Stimulated activated CD4-positive, alpha-beta T cell treated with anti-CD3 and anti-CD28 coated beads, Interleukin-1b, Interleukin-23, amount 100 ng/mL, for 1 hour (primary cell): ENCODE measurements around the gene AQP9.

Experiments
- DNase-seq, 2 donors: peaks; one replicate each; pipeline ENCODE4 v3.0.0-alpha.2; 2020; ENCODE audit warnings: low read depth in 2 of 2

AQP9 gene

DNA sequence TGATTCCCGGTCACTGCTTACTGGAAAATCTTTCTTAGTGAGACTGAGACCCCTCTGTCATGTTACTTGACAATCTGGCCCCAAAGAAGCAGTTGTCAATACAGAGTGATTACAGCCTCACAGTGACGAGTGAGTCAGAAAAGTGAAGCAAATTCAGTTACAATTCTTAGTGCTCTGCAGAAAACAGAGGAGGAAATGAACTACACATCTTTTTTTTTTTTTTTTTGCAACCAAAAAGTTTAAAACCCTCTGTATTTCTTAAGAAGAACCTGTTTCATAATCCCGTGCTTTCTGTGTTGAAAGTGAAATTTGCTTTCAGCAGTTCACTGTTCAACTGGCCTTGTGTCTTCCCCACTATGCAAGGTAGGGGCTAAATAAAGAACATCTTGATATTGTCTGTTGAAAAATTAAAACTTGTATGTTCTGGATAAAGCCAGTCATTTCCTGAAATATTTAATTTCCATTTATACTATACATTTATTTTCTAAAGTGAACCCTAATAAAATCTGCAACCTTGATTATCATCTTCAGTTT, 1.9 kb downstream of the AQP9 start:
- DNase-seq, result no peak

DNA sequence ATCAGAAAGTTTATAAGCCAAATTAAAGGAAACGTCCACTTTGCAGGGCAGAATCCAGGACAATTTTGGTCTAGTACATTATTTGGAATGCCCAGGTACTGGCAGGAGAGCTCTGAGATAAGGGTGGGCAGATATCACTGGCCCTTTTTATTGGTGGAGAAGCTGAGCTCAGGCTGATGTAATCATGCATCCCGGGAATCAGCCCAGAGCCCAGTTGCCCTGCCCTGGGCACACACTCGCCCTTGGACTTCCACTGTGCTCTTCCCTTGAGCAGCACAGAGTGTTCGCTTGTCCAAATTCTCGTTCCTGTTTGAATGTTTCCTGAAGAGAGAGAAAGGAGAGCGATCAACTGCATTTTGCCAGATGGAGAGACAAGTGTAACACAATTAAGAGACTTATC, 3.7 kb downstream of the AQP9 start:
- no peak for DNase-seq

DNA sequence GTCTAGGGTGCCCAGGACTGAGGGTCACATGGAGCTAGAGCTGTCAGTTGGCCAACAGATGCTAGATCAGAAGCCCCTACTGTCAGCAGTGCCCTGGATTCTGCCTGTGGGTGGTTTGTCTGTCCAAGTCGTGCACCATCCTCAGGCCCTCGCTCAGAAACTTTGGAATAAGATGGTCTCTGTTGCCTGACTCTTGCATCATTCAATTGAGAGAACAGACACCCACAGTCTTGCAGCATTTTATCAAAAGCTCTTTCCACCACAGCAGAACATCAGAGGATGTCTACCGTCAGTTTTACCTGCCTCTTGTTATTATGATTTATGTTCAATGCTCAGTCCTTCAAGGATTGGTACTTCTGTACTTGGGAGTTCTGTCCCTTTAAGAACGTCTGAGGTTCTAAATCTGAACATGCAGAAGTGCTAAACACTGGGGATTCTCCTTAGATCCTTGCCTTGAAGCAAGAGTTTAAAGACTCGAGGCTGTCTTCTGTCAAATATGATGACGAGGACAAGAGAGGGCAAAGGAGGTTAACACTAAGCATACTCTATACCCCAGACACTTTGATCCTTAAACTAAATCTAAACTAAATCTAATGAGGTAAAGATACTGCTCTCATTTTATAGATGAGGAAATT, 4.8 kb downstream of the AQP9 start:
- no peak for DNase-seq

DNA sequence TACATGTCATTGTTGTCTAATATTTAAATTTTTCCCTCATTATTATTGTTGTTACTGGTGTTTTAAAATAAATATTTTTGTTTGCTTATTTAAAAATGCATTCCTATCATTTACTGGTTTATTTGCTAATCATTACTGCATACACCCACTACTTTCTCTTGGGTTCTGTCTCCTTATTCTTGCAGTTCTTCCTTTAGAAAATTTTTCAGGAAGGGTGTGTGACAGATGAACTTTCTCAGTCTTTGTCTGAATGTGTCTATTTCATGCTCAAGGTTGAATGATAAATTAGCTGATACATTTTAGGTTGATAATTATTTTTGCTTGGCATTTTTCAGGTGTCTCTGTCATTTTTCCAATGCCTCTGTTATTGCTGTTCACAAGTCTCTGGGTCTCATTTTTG, 7.4 kb downstream of the AQP9 start:
- DNase-seq, result no peak

DNA sequence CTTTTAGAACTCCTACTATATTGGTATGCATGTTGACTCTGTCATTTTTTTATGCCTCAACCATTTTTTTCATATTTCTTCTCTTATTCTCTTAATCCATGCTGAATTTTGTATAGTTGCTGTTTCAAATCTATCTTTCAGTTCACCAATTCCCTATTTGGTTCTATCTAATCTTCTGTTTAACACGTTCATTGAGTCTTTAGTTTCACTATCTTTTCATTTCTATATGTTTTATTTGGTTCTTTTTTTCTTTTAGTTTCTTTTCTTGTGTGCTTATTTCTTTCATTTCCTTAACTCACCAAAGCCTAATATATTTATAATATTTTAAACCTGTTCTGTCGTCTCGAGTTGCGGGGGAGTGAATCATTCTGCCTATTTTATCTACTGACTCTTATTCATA, 8.0 kb downstream of the AQP9 start:
- no peak for DNase-seq

DNA sequence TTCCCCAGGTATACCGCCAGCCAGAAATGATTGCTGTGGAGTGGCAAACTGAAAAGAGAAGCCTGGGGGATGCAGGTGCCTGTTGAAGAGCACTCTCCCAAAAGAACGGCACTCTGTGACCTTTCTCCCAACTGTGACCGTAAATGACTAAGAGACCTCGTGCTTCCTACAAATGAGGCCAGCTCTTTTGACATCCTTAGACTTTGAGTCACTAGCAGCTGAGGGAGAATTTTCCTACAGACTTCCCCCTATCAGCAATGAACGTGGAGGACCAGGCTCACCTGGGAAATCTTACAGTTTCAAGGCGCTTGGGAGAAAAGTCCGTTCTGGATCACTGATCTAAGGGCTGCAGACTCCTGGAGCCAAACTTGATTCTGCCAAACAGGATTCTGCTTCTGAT, 8.6 kb downstream of the AQP9 start:
- DNase-seq, result no peak

DNA sequence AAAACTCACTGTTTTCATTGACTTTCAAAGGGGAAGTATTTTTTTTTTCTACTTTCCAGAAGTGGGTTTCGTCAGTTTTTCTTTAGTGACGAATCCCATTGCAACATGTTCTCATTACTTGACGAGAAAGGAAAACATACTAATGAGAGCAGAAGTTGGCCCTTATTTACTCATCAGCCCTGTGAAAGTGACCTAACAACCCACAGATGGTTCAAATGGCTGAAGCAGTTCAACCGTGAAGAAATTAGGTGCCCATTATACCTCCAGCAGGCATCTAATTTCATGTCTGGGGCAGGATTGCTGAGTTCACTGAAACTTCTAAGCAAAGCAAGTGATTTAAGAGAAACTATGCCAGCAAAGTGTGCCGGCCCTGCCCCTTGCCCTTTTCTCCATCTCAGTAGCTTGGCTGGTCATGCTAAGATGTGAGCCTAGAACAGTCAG, 9.0 kb downstream of the AQP9 start:
- no peak for DNase-seq

DNA sequence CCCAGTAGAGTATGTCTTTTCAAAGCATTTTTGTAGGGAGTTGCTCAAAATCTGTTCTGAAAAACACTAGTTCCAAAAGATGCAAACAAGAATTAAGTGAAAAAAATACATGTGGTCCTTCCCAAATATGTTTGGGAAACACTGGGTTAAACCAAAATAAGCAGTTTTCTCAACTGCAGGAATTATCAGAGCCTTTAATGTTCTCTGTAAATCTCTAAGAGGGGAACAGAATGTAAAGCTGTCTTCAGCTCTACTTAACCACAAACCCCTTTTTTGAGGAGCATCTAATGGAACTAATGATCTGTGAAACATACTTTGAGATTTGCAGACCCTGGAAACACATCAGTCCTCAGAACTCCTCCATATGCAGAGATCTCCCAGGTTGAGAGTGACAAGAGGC, 9.9 kb downstream of the AQP9 start:
- DNase-seq, result no peak

DNA sequence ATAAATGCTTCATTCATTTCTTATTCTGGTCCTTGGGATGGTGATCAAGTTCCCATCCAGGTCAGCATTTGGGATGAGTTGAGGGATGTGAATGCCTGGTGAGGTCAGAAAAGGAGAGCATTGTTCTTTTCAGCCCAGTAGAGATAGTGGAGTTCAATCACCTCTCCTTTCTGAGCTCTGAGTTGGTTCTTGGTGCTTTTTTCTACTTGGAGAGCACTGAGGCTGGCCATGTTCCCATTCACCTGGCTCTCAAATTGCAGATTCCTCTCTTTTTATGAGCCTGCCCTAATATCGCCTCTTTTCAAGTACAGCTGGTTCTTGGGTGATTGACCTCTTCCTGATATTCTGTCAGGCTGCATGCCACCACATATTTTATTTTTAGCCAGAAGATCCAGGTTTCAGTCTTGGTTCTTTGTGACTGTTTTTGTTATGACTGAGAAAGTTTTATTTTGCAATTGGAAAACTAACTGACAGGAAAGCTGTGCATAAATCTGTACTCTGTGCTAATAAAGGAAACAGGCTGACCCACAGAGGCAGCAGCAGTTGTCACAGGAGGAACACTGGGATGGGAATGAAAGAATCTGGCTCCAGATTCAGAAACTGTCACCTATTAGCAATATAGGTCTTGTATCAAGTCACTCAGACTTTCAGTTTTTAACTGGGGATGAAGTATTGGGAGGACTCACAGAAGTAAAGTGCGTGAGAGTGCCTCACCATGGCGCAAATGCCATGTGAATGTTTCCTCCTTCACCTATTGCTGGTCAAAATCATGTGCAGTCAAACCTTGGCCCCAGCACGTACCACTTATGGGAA, 10.7 kb downstream of the AQP9 start:
- no peak for DNase-seq

DNA sequence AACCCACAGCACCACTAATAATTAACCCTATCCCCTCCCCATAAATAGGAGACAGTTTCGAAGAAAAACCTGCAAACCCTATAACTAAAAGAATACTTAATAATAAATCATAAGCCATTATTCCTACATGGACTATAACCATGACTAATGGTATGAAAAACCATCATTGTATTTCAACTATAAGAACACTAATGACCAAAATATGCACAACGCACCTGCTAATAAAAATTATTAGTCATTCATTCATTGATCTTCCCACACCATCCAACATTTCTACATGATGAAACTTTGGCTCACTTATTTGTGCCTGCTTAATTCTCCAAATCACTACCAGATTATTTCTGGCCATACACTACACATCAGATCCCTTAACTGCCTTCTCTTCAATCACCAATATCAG, 16.6 kb downstream of the AQP9 start:
- DNase-seq, result no peak

DNA sequence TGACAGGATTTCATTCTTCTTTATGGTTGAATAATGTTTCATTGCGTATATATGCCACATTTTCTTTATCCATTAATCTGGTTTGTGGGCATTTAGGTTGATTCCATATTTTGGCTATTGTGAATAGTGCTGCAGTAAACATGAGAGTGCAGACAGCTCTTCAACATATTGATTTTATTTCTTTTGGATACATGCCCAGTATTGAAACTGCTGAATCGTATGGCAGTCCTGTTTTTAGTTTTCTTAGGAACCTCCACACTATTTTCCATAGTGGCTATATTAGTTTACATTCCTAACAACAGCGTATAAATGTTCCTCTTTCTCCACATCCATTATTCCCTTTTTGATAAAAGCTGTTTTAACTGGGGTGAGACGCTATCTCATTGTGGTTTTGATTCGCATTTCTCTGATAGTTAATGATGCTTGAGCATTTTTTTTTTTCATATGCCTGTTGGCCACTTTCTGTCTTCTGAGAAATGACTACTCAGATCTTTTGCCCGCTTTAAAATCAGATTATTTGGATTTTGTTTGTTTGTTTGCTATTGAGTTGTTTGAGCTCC, 21.7 kb downstream of the AQP9 start:
- DNase-seq, result no peak

DNA sequence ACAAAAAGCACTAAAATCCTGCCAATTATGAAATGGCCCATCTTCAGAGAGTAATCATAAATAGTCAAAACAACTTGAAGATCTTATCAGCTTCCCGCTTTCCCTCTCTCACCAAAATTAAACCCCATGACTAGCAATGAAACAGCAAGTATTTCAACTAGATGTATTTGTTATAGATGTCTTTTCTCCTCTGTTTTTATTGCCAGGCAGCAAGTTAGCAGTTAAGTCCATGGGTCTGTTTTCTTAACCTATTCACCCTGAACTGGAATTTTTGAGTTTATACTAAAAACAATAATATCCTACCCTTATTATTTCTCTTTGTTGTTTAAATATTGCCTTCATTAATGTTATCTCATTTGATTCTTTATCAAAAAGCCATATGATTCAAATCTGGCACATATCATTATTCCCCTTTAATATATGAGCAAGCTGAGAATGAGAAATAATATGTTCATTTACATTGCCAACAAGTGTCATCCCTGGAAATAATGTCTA, 23.3 kb downstream of the AQP9 start:
- no peak for DNase-seq

DNA sequence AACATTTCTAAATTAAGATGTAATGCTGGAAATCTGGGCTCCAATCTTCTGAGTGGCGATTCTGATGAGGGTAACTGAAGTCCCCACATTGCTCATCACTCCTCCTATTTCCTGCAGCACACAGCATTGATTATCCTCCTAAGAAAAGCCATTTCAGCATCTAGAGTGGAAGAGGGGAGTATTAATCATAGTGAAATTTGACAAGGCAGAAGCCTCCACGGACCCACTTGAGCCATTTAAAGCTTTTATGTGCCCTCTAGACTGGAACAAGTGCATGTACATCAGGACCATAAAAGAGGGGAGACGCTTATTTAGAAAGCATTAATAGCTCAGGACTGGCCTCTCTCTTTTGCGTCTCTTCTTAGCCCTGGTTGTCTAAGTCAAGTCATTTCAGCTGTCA, 25.8 kb downstream of the AQP9 start:
- DNase-seq, result no peak

DNA sequence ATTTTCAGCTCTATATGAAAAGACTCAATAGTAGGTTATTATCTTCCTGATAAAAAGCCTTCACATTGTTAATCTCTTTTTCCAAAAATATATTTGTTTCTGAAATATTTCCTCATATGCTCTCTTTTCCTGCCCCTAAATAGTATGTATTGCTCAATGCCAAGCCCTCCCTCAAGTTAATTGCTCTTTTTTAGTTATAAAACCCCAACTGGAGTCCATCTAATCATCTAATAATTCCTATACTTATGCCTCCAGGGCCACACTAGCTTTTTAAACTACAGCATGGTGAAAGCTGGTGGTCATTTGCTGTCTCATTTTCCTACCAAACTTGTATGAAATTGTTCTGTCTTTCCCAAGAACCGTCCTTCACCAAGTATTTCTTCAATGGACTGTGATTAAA, 26.7 kb downstream of the AQP9 start:
- no peak for DNase-seq

DNA sequence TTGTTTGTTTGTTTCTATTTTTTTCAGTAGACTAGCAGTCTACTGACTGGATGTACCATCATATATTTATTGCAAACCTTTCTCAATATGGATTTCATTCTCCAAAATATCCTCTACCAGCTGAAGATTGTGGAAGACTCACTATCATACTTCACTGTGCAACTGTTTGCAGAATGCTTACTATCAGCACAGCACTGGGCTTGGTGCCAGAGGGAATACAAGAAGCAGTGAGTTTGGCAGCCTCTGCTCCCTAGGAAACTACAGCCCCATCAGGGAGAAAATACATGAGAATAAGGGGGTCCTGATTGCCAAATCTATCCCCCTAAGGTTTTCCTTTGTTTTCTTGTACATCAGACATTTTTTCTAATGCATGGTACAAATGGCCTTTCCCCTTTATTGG, 27.5 kb downstream of the AQP9 start:
- DNase-seq, result no peak

DNA sequence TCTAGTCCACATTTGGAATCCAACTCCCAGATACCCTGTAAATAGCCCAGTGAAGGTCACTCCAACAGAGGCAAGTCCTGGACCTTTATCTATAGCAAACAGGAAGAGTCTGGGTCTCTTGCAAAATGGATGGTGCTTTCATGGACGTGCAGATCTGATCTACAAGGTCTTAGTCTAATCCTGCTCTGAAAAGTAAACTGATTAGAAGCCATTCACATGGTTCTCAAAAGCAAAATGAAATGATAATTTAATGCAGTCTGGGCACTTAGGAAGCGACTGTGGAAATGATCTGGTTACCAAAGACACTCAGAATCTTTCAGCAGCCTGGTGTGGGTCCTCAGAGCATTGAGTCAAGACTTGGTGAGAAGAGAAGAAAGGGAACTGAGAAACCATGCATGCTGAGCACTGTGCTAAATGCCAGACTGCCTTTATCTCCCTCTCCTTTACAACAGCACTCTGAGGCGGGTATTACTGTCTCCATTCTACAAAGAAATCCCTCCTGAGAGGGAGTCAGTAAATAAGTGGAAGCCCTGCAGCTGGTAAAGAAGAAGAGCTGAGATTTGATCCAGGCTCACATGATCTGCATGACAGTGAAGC, 29.0 kb downstream of the AQP9 start:
- DNase-seq, result no peak

DNA sequence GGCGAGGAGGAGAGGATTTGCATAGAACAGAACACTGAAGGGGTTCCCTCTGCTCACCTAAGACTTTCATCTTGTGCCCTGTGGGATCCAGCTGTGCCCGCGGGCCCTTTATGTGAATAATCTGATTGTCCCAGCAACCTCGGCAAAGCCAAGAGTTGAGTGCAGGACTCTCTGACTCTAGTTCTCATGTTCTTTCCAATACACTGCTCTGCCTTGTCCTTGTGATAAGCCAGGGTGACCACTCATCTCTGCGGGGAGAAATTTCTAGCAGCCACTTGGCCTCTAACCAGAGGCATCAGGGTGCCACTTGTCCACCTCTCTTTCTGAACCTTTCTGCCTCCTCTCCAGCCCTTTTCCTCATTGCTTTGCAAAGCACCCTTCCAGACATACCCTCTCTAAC, 31.8 kb downstream of the AQP9 start:
- DNase-seq, result no peak

DNA sequence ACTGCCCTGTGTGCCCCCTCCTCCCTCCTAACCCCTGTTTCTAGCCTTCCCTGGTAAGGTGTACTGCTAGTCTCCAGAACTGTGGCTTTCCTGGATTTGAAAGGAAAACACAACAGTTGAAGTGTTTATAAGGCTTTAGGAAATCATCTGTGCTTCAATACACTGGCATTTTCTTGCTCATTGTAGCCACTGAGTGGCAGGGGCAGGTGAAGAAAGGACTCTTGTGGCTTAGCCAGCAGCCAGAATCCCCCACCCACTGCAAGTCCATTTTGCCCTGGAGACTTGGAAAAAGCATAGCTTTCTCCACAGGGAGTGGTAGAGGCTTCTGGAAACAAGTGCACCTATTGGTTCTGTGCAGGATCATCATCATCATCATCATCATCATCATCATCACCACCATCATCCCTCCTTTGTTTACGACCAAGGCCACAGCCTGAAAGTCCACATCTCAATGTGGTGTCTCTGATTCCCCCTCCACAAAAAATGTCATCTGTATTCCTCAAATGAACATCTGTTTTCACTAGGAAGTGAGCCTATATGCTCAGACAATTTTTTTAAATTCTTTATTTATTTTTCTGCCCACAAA, 33.4 kb downstream of the AQP9 start:
- no peak for DNase-seq

DNA sequence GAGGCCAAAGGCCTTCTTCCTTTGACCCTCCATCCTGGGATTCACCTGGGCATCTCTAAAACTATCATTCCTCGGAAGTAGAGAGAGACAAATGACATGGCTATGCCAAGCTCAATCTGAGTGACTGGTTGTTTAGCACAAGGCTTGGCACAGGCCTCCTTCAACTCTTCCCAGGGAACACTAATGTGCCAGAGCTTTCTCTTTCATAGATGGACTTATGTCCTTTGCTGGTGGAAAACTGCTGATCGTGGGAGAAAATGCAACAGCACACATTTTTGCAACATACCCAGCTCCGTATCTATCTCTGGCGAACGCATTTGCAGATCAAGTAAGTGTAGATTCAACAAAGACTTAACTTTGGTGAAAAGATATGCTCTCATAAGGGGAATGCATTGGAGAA, 36.5 kb downstream of the AQP9 start:
- no peak for DNase-seq

DNA sequence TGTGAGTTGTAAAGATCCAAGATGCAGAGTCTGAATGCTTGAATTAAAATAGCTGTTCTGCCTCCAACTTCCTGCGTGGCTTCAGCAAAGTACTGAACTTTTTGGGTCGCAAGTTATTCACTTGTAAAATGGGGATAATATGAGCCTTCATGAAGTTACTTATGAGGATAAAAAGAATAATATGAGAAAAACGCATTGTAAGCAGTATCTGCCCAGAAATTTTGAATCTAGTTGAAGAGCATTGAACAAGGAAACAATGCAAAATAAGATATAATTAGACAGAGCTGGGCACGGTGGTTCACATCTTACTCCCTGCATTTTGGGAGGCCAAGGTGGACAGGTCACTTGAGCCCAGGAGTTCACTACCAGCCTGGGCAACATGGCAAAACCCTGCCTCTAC, 37.8 kb downstream of the AQP9 start:
- no peak for DNase-seq

DNA sequence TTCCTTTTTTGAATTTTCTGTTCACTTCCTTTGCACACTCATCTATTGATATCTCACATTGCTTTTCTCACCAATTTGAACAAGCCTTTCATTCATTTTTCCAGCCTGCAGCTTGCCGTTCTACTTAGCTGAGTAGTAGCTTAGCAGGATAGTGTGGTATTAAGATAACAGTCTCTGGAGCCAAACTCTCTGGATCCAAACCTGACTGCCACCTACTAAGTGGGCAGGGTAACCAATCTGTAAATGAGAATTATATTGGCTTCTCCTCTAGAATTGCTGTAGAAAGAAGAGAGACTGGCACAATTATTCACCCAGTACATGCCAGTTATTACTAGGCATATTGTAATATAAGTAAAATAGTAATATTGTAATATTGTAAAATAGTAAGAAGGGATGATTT, 40.5 kb downstream of the AQP9 start:
- no peak for DNase-seq

DNA sequence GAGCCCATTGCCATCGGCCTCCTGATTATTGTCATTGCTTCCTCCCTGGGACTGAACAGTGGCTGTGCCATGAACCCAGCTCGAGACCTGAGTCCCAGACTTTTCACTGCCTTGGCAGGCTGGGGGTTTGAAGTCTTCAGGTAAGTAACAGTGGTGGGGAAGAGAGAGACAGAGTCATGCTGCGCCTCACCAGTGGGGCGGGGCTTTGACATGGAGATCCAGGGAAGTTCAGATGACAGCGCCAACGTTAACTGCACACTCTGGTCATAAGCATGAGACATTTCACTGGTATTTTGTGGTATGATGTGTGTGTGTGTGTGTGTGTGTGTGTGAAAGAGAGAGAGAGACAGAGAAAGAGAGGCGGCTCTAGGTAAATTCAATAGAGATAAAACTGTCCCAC, 41.0 kb downstream of the AQP9 start:
- no peak for DNase-seq
